ENCODE measurements around the gene SLC4A3. TPM values are rescaled to one million over a fixed set of nuclear protein-coding genes. Genes with fewer than 3 reads are reported as not detected.

The SLC4A3 gene
- total RNA-seq, 1 experiment from 2014 or later: 0.52 TPM

GRCh38 chr2:219630770-219631405 is 3.5 kb downstream of the SLC4A3 start:
- TF ChIP-seq CTCF (conservative IDR thresholded peaks at IDR 0.05; ENCODE audit: low read depth, low read length) (no peak), EZH2 (IDR thresholded peaks at IDR 0.05; ENCODE audit: borderline replicate concordance, low read depth, low read length, poor library complexity, severe bottlenecking) (no peak)

GRCh38 chr2:219631406-219631891 is 4.0 kb downstream of the SLC4A3 start:
- no peaks in the 10 kb centered on the region for H3K9me3 ChIP-seq (ENCODE audit: low read depth, low read length, poor library complexity, severe bottlenecking)
- no peak for DNase-seq (ENCODE audit: low spot score)
- H3K36me3 ChIP-seq (ENCODE audit: insufficient read depth, low read length, poor library complexity, severe bottlenecking): no peaks in the 10 kb centered on the region
- no peak overlapping the region for H3K27ac ChIP-seq (ENCODE audit: low read depth, low read length, poor library complexity, severe bottlenecking)
- intact Hi-C loops (cut with micrococcal nuclease; ENCODE audit: unreplicated experiment): no loop called here
- no TSS peak for BruUV-seq (replicated peaks)
- no peaks in the 10 kb centered on the region for H3K4me1 ChIP-seq (ENCODE audit: insufficient read depth, low read length, poor library complexity, severe bottlenecking)
- no peak overlapping the region for H3K4me3 ChIP-seq (ENCODE audit: low read depth, low read length, poor library complexity, severe bottlenecking)
- ChIA-PET POLR2A (ENCODE audit: low non-redundant PET) (no interaction called here), CTCF (no interaction called here)
- TF ChIP-seq EZH2 (IDR thresholded peaks at IDR 0.05; ENCODE audit: borderline replicate concordance, low read depth, low read length, poor library complexity, severe bottlenecking): no peak
- TF ChIP-seq CTCF (conservative IDR thresholded peaks at IDR 0.05; ENCODE audit: low read depth, low read length): no peak
- peaks cover 2% of the 10 kb centered on the region for H3K27me3 ChIP-seq (replicated peaks; ENCODE audit: insufficient read depth, low read depth, low read length, poor library complexity)

More at GRCh38 chr2:219630770-219631405, 3.5 kb downstream of the SLC4A3 start:
- no peaks in the 10 kb centered on the region for H3K4me1 ChIP-seq (ENCODE audit: insufficient read depth, low read length, poor library complexity, severe bottlenecking)
- peak; percentile 26 for DNase-seq (ENCODE audit: low spot score)
- intact Hi-C loops (cut with micrococcal nuclease; ENCODE audit: unreplicated experiment): no loop called here
- H3K4me3 ChIP-seq (ENCODE audit: low read depth, low read length, poor library complexity, severe bottlenecking): no peak overlapping the region
- no peaks in the 10 kb centered on the region for H3K36me3 ChIP-seq (ENCODE audit: insufficient read depth, low read length, poor library complexity, severe bottlenecking)
- no peaks in the 10 kb centered on the region for H3K9me3 ChIP-seq (ENCODE audit: low read depth, low read length, poor library complexity, severe bottlenecking)
- POLR2A ChIA-PET (ENCODE audit: low non-redundant PET): no interaction called here
- no peak overlapping the region for H3K27ac ChIP-seq (ENCODE audit: low read depth, low read length, poor library complexity, severe bottlenecking)
- peaks cover 2% of the 10 kb centered on the region for H3K27me3 ChIP-seq (replicated peaks; ENCODE audit: insufficient read depth, low read depth, low read length, poor library complexity)
- no TSS peak for BruUV-seq (replicated peaks)
- CTCF ChIA-PET: no interaction called here

- no peaks in the 10 kb centered on the region for H3K9me3 ChIP-seq (ENCODE audit: low read depth, low read length, poor library complexity, severe bottlenecking)
- ChIA-PET POLR2A (ENCODE audit: low non-redundant PET) (no interaction called here), CTCF (no interaction called here)
- H3K36me3 ChIP-seq (ENCODE audit: insufficient read depth, low read length, poor library complexity, severe bottlenecking): no peaks in the 10 kb centered on the region
- DNase-seq (ENCODE audit: low spot score): no peak
- peaks cover under 1% of the 10 kb centered on the region for H3K27me3 ChIP-seq (replicated peaks; ENCODE audit: insufficient read depth, low read depth, low read length, poor library complexity)
- no TSS peak for BruUV-seq (replicated peaks)
- H3K4me3 ChIP-seq (ENCODE audit: low read depth, low read length, poor library complexity, severe bottlenecking): no peak overlapping the region
- H3K4me1 ChIP-seq (ENCODE audit: insufficient read depth, low read length, poor library complexity, severe bottlenecking): no peaks in the 10 kb centered on the region
- no peak overlapping the region for H3K27ac ChIP-seq (ENCODE audit: low read depth, low read length, poor library complexity, severe bottlenecking)
- TF ChIP-seq CTCF (conservative IDR thresholded peaks at IDR 0.05; ENCODE audit: low read depth, low read length) (no peak), EZH2 (IDR thresholded peaks at IDR 0.05; ENCODE audit: borderline replicate concordance, low read depth, low read length, poor library complexity, severe bottlenecking) (no peak)
- intact Hi-C loops (cut with micrococcal nuclease; ENCODE audit: unreplicated experiment): no loop called here
These were observed 4.7 kb downstream of the SLC4A3 start for GRCh38 chr2:219631904-219632759.
